Stimulated activated CD4-positive, alpha-beta T cell treated with anti-CD3 and anti-CD28 coated beads, TNF-alpha, amount 100 ng/mL, for 1 hour (primary cell): Measurements from ENCODE around the gene TIAM1.

ENCODE experiments used
- DNase-seq, 3 donors: peaks; one replicate each; pipeline ENCODE4 v3.0.0-alpha.2; 2020; ENCODE audit warnings: low read depth in 3 of 3, low spot score in 1 of 3

The TIAM1 gene

GRCh38 chr21:31356440-31356839, 12.4 kb upstream of the TIAM1 start:
- no peak for DNase-seq

DNA sequence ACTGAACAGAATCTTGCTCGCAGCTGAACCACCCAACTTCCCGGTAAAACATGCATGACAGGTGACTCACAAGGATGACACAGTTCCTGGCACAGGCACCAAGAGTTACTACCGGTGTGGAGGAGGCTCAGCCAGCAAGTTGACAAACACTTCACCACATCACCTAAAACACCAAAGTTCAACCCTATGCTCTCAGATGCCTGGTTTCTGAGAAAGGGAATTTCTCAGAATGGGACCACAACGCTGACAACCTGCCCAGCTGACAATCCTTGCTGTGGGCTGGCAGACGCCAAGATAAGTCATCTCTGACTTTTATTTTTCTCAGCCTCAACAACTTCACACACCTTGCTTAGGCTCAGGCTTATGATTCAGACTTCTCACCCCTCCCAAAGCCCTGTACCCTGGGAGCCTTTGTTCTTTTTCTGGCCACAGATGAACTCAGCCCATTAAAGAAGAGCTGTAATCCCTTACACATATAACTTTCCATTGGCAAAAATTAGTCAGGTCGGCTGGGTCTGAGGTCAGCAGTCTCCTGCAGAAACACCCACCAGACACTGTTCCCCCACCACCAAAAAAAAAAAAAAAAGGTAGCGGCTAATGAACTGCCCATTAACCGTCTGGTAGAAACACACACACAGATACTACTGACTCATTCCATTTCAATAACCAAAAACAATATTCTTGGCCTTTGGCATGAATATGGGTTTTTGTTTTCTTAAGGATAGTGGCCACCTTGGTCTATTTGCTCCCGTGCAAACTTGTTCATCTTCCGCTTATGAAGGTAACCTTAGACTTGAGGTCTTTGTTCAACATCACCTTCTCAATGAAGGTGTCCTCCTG, 10.8 kb upstream of the TIAM1 start:
- DNase-seq: peak; percentile 41 to 68 (median 60)

- DNase-seq: no peak
Observed at GRCh38 chr21:31354122-31354521, 10.1 kb upstream of the TIAM1 start.

GRCh38 chr21:31352836-31353235, 8.8 kb upstream of the TIAM1 start:
- no peak for DNase-seq

DNA sequence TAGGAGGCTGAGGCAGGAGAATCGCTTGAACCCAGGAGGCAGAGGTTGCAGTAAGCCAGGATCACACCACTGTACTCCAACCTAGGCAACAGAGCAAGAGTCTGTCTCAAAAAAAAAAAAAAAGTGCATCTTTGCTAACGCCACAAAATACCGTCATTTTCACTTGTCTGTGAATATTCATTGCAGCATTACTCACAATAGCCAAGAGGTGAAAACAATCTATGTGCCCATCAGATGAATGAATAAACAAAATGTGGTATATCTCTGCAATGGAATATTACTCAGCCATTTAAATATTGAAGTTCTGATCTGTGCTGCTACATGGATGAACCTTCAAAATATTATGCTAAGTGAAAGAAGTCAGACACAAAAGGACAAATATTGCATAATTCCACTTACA, 7.9 kb upstream of the TIAM1 start:
- no peak for DNase-seq

GRCh38 chr21:31351438-31351837, 7.4 kb upstream of the TIAM1 start:
- no peak for DNase-seq

- no peak for DNase-seq
Observed at GRCh38 chr21:31349208-31349607, 5.1 kb upstream of the TIAM1 start.

DNA sequence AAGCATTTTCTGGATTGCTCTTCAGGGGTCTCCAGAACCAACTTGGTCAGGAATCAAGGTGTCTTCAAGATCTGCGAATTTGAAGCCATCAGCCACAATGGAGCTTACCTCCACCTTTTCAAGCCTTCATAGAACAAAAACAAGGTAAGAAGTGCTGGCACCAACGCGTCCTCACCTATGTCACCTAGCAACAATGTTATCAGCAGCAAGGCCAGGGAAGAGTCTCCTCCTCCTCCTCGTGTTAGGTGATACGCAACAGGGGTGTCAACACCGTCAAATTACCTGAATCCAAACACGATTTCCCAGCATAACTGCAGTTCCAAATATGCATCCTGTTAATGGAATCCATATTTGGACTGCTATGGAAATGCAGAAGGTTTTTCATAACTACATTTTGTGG, 4.1 kb upstream of the TIAM1 start:
- no peak for DNase-seq

DNA sequence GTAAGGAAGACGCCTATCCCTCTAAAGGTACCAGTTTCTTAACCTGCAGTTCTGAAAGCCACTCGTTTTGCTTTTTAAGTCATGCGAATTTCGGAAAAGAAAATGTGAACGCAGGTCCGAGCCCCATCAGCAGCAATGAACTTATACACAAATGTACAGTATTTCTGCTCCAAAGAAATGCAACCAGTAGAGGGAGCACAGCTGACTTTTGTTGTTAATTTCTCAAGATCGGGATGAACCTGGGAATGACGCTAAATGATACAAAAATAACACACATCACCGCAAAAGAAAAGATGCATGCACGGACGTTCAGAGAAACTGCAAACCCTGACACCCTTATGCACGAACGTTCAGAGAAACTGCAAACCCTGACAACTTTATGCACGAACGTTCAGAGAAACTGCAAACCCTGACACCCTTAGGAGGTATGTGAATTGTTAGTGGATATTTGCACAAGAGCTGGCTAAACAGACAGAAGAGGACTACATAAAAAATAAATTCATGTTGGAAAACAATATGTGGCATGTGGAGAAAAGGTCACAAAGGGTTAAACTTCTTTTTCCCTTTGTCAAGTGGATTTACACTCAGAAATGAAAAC, 3.5 kb upstream of the TIAM1 start:
- DNase-seq: no peak

GRCh38 chr21:31346256-31346821, 2.3 kb upstream of the TIAM1 start:
- no peak for DNase-seq

DNA sequence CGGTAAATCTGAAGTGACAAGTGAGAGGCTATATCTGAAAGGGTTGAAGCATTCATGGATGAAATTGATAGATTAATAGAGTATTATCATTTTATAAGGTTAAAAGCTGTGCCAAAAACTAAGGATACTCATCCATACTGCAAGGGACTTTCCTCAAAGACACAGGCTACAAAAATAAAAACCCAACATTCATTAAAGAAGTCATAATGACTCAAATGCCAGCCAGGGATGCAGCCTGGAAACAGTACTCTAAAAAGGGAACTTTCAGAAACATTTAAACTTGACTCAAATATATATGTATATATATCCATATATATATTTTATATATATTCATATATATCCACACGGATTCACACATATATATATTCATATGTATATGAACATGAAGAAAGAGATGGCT, 1.1 kb upstream of the TIAM1 start:
- no peak for DNase-seq

- DNase-seq: no peak
Observed at GRCh38 chr21:31343030-31343510, 991 bp downstream of the TIAM1 start.

GRCh38 chr21:31342348-31342747, 1.7 kb downstream of the TIAM1 start:
- DNase-seq: no peak

- DNase-seq: no peak
Observed at GRCh38 chr21:31340942-31341487, 3.0 kb downstream of the TIAM1 start.

DNA sequence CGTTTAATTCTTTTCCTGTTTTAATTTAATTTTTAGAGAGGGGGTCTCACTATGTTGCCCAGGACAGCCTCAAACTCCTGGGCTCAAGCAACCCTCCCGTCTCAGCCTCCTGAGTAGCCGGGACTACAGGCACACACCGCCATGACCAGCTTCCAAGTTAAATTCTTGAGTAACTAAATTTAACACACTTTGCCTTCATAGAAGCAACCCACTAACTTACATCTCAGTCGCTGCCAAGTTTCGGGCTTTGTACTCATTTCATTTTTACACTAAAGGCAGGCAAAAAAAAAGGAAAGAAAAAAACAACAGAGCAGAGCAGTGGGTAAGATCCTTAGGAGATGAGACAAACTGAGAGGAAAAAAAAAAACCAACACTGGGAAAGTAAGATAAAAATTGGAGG, 3.5 kb downstream of the TIAM1 start:
- no peak for DNase-seq

DNA sequence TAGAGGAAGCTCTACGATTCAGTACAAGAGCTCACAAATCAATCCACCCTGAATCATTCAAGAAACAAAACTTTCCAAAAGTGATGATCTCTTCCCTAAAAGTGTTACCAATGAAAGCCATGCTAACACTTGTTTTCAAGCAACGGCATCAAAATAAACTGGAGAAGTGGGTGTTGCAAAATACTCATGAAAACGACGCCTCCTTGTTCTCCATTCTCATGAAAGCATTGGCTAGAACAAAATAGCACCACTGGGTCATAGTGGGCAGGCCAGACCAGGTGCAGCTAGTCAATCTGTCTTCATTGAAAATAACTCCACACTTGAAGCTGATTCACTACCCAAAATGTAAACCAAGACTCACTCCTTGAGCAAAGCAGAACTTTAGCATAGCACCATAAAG, 4.3 kb downstream of the TIAM1 start:
- DNase-seq: no peak

DNA sequence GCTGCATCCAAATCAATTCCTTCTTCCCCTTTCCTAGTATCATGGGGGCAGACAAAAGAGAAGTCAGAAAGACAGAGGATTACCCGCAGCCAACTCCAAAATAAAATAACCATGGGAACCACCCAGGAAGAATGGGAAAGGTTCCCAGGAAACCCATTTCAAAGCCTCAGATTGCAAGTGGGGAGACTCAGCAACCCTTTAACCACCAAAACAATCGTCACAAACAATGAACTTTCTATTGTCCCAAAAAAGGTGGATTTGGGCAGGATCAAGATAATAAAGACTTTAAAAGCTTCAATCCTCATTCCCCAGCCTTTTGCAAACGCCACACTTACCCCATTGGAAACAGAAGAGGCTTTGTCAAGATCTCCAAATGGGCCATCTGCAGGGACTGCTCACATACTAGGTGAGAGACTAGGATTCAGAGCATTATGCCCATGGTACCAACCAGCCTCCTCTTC, 5.1 kb downstream of the TIAM1 start:
- DNase-seq: no peak

- no peak for DNase-seq
Observed at GRCh38 chr21:31337996-31338907, 5.8 kb downstream of the TIAM1 start.

DNA sequence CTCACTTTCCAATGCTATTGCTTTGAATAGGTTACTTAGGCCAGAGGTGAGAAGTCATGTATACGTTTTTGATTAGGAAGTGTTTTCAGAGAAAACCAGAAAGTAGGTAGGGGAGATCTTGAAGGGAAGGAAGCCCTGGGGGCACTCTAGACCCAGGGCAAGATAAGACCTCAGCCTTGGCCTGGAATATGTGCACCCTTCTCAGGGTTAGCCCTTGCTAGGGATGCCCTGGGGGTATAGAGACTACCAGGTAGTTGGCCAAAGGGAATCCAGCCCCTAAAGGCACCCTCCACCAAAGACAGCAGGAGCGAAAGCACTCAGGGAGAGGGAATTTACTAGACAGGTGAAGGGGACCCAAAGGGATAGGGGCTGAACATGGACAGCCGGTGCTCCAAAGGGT, 7.0 kb downstream of the TIAM1 start:
- DNase-seq: no peak

DNA sequence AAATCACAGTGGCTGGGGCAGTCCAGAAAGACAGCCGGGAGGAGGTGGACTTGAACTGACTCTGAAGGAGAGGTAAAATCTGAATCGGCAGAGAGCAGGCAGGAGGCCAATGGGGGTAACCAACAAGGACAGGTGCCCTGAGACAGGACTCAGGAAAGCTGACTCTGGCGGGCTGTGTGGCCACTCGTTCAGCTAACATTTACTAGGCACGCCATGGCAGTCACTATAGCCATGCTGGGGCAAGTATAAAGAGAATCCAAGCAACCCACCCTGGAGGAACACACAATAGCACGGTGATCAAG, 7.4 kb downstream of the TIAM1 start:
- DNase-seq: no peak
